H9 (cell line): ENCODE measurements around the gene NBEA. TPM values are rescaled to one million over a fixed set of nuclear protein-coding genes. Genes with fewer than 3 reads are reported as not detected.

Experiments
- DNase-seq: peaks from one replicate; pipeline ENCODE4 v3.0.0-alpha.2; 2017
- H2AFZ ChIP-seq: one replicate; pipeline ENCODE4 v1.6.1; 2013; ENCODE audit warnings: mild to moderate bottlenecking, low read length, control low read depth, moderate library complexity
- H2AK5ac ChIP-seq: 2 replicates; pipeline ENCODE4 v1.6.1; 2013; ENCODE audit warnings: low read length, control low read depth, mixed read lengths; ENCODE audit not compliant: insufficient read length
- H2BK120ac ChIP-seq: one replicate; pipeline ENCODE4 v1.6.1; 2013; ENCODE audit warnings: low read depth, mild to moderate bottlenecking, low read length, control low read depth, inconsistent platforms; ENCODE audit not compliant: poor library complexity, severe bottlenecking
- H2BK12ac ChIP-seq: 2 replicates; pipeline ENCODE4 v1.6.1; 2013; ENCODE audit warnings: low read length, control low read depth, mixed read lengths, low read depth; ENCODE audit not compliant: insufficient read length
- H2BK15ac ChIP-seq: 2 replicates; pipeline ENCODE4 v1.6.1; 2013; ENCODE audit warnings: low read depth, low read length, control low read depth
- H2BK20ac ChIP-seq: one replicate; pipeline ENCODE4 v1.6.1; 2013; ENCODE audit warnings: low read depth, mild to moderate bottlenecking, low read length, control low read depth, inconsistent platforms; ENCODE audit not compliant: poor library complexity, severe bottlenecking
- H2BK5ac ChIP-seq: 2 replicates; pipeline ENCODE4 v1.6.1; 2013; ENCODE audit warnings: low read length, control low read depth, mixed read lengths; ENCODE audit not compliant: insufficient read length
- H3K14ac ChIP-seq: 2 replicates; pipeline ENCODE4 v1.6.1; 2013; ENCODE audit warnings: low read length, control low read depth; ENCODE audit not compliant: insufficient read depth
- H3K18ac ChIP-seq: 2 replicates; pipeline ENCODE4 v1.6.1; 2013; ENCODE audit warnings: low read depth, mild to moderate bottlenecking, mixed read lengths, low read length, control low read depth; ENCODE audit not compliant: insufficient read length
- H3K23ac ChIP-seq: 2 replicates; pipeline ENCODE4 v1.6.1; 2013; ENCODE audit warnings: low read length, control low read depth, mixed read lengths, low read depth; ENCODE audit not compliant: insufficient read length
- H3K23me2 ChIP-seq: 2 replicates; pipeline ENCODE4 v1.6.1; 2013; ENCODE audit warnings: low read depth, mild to moderate bottlenecking, mixed read lengths, low read length, control low read depth; ENCODE audit not compliant: insufficient read length, poor library complexity, severe bottlenecking
- H3K27ac ChIP-seq: 2 replicates; pipeline ENCODE4 v1.5.1; 2013; ENCODE audit warnings: low read length, control low read depth, mixed read lengths, low read depth; ENCODE audit not compliant: insufficient read length
- H3K27me3 ChIP-seq: 2 replicates; pipeline ENCODE4 v1.6.1; 2013; ENCODE audit warnings: low read length, control low read depth, inconsistent platforms; ENCODE audit not compliant: insufficient read depth
- H3K4ac ChIP-seq: 2 replicates; pipeline ENCODE4 v1.6.1; 2013; ENCODE audit warnings: low read depth, mild to moderate bottlenecking, control low read depth, inconsistent platforms, low read length, moderate library complexity
- H3K4me1 ChIP-seq: 2 replicates; pipeline ENCODE4 v1.6.1; 2013; ENCODE audit warnings: low read length, control low read depth, inconsistent platforms; ENCODE audit not compliant: insufficient read depth
- H3K4me2 ChIP-seq: 2 replicates; pipeline ENCODE4 v1.6.1; 2013; ENCODE audit warnings: low read length, control low read depth, mixed read lengths; ENCODE audit not compliant: insufficient read length, insufficient read depth
- H3K56ac ChIP-seq: 2 replicates; pipeline ENCODE4 v1.6.1; 2013; ENCODE audit warnings: low read depth, mild to moderate bottlenecking, mixed read lengths, low read length, control low read depth; ENCODE audit not compliant: insufficient read length
- H3K79me1 ChIP-seq: 2 replicates; pipeline ENCODE4 v1.6.1; 2013; ENCODE audit warnings: low read depth, mild to moderate bottlenecking, moderate library complexity, low read length, control low read depth, inconsistent platforms; ENCODE audit not compliant: insufficient read depth, poor library complexity, severe bottlenecking
- H3K79me2 ChIP-seq: 2 replicates; pipeline ENCODE4 v1.6.1; 2013; ENCODE audit warnings: low read length, control low read depth, inconsistent platforms; ENCODE audit not compliant: insufficient read depth
- H3K9ac ChIP-seq: 2 replicates; pipeline ENCODE4 v1.6.1; 2013; ENCODE audit warnings: low read length, control low read depth, mixed read lengths; ENCODE audit not compliant: insufficient read length; ENCODE audit errors: extremely low read depth
- H3K9me3 ChIP-seq: one replicate; pipeline ENCODE4 v1.6.1; 2013; ENCODE audit warnings: low read depth, low read length, inconsistent platforms; ENCODE audit not compliant: control insufficient read depth
- H3T11ph ChIP-seq: one replicate; pipeline ENCODE4 v1.6.1; 2013; ENCODE audit warnings: mild to moderate bottlenecking, low read length, control low read depth, inconsistent platforms
- H4K20me1 ChIP-seq: one replicate; pipeline ENCODE4 v1.6.1; 2013; ENCODE audit not compliant: control insufficient read depth, insufficient read length, insufficient read depth
- H4K5ac ChIP-seq: 2 replicates; pipeline ENCODE4 v1.6.1; 2013; ENCODE audit warnings: low read depth, mild to moderate bottlenecking, mixed read lengths, low read length, control low read depth; ENCODE audit not compliant: insufficient read length
- H4K8ac ChIP-seq: replicated peaks from 2 replicates; pipeline ENCODE4 v1.6.1; 2013; ENCODE audit warnings: low read length, control low read depth, mixed read lengths, low read depth; ENCODE audit not compliant: insufficient read length
- H4K91ac ChIP-seq: 2 replicates; pipeline ENCODE4 v1.6.1; 2013; ENCODE audit warnings: low read depth, mild to moderate bottlenecking, moderate library complexity, mixed read lengths, low read length, control low read depth; ENCODE audit not compliant: insufficient read length
- H3K27ac Mint-ChIP-seq, 3 experiments: 2 replicates in 2 of 3; 3 replicates in 1 of 3; pipeline ENCODE4 v1.8.0; 2020 to 2021; ENCODE audit warnings: mixed read lengths in 3 of 3, mild to moderate bottlenecking in 1 of 3, moderate library complexity in 1 of 3
- H3K27me3 Mint-ChIP-seq: 2 replicates; pipeline ENCODE4 v1.8.0; 2021; ENCODE audit warnings: low read depth, mild to moderate bottlenecking, moderate library complexity, mixed read lengths
- H3K36me3 Mint-ChIP-seq, 3 experiments: 2 replicates in 2 of 3; 3 replicates in 1 of 3; pipeline ENCODE4 v1.8.0; 2020 to 2021; ENCODE audit warnings: low read depth in 3 of 3, mixed read lengths in 3 of 3; ENCODE audit not compliant: insufficient read depth in 1 of 3
- H3K4me1 Mint-ChIP-seq, 2 experiments: 2 replicates each; pipeline ENCODE4 v1.8.0; 2020; ENCODE audit warnings: mixed read lengths in 2 of 2
- H3K4me3 Mint-ChIP-seq, 2 experiments: 2 replicates in 1 of 2; 3 replicates in 1 of 2; pipeline ENCODE4 v1.8.0; 2020 to 2021; ENCODE audit warnings: mild to moderate bottlenecking in 2 of 2, mixed read lengths in 2 of 2, moderate library complexity in 1 of 2
- H3K9me3 Mint-ChIP-seq, 2 experiments: 2 replicates in 1 of 2; 3 replicates in 1 of 2; pipeline ENCODE4 v1.8.0; 2020; ENCODE audit warnings: mild to moderate bottlenecking in 2 of 2, mixed read lengths in 2 of 2, moderate library complexity in 1 of 2
- WGBS: extraction: QIAGEN DNeasy Blood & Tissue Kit; methylation state at CpG from one replicate; pipeline ENCODE4 v1.1.7; 2013; ENCODE audit warnings: missing lambda C conversion rate, low lambda C conversion rate, mixed read lengths; ENCODE audit not compliant: insufficient read length; ENCODE audit errors: extremely low coverage; 5-methylcytosine and 5-hydroxymethylcytosine counted together
- total RNA-seq: library from RNA; stranded (reverse); gene quantifications from 2 replicates; pipeline ENCODE4 v1.2.1, GENCODE V29; 2021
- TF ChIP-seq, protein P1 (sequence below): fragments of 200-600 bp; sonication (generic); conservative IDR thresholded peaks from 3 replicates; pipeline ENCODE4 v1.8.0; 2021; ENCODE audit warnings: antibody characterized with exemption, mild to moderate bottlenecking

The NBEA gene
- total RNA-seq, 1 experiment from 2014 or later: 17.3 TPM

GRCh38 chr13:34931572-34931971 lies 10.5 kb upstream of the NBEA start:
- no peaks in the 10 kb centered on the region for H3K27me3 Mint-ChIP-seq
- Histone ChIP-seq H3K27me3 (no peaks in the 10 kb centered on the region), H3K9me3 (no peaks in the 10 kb centered on the region), H2AFZ (no peak overlapping the region), H3K79me2 (no peaks in the 10 kb centered on the region), H2BK12ac (no peak overlapping the region), H2BK5ac (no peak overlapping the region), H2BK20ac (no peak overlapping the region), H2BK15ac (no peak overlapping the region), H3K9ac (no peak overlapping the region), H3K4me1 (no peaks in the 10 kb centered on the region), H3K23me2 (no peaks in the 10 kb centered on the region), H3K4me2 (no peak overlapping the region), H3K56ac (no peak overlapping the region), H2AK5ac (no peak overlapping the region), H3K14ac (no peak overlapping the region), H4K5ac (no peak overlapping the region), H3K18ac (no peak overlapping the region), H4K8ac (no peak overlapping the region), H4K91ac (no peak overlapping the region), H3K79me1 (no peaks in the 10 kb centered on the region), H3T11ph (no peak overlapping the region), H4K20me1 (no peaks in the 10 kb centered on the region), H3K4ac (no peak overlapping the region), H3K23ac (no peak overlapping the region), H2BK120ac (no peak overlapping the region), H3K27ac (no peak overlapping the region)
- no peaks in the 10 kb centered on the region for H3K9me3 Mint-ChIP-seq
- no peak for DNase-seq
- TF ChIP-seq, protein P1, sequence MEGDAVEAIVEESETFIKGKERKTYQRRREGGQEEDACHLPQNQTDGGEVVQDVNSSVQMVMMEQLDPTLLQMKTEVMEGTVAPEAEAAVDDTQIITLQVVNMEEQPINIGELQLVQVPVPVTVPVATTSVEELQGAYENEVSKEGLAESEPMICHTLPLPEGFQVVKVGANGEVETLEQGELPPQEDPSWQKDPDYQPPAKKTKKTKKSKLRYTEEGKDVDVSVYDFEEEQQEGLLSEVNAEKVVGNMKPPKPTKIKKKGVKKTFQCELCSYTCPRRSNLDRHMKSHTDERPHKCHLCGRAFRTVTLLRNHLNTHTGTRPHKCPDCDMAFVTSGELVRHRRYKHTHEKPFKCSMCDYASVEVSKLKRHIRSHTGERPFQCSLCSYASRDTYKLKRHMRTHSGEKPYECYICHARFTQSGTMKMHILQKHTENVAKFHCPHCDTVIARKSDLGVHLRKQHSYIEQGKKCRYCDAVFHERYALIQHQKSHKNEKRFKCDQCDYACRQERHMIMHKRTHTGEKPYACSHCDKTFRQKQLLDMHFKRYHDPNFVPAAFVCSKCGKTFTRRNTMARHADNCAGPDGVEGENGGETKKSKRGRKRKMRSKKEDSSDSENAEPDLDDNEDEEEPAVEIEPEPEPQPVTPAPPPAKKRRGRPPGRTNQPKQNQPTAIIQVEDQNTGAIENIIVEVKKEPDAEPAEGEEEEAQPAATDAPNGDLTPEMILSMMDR: no peak
- no peak overlapping the region for H3K4me3 Mint-ChIP-seq
- H3K4me1 Mint-ChIP-seq: peaks cover 22 to 30% of the 10 kb centered on the region in 2 experiments
- no CpG with 5 or more reads among the region's 6 CpGs for whole genome bisulfite sequencing
- no peaks in the 10 kb centered on the region for H3K36me3 Mint-ChIP-seq
- H3K27ac Mint-ChIP-seq: peak overlapping the region in 1 of 3 experiments; percentile 63; a peak in 1 of 7 replicates
